Vagina (tissue), 2 donors: Measurements from ENCODE around the gene PPDPF.

Experiments
- POLR2A ChIP-seq, 2 donors: fragments of 450-650 bp; IDR thresholded peaks; one replicate each; pipeline ENCODE4 v1.6.1; 2017; ENCODE audit warnings: antibody characterized with exemption in 2 of 2, mild to moderate bottlenecking in 2 of 2, moderate library complexity in 2 of 2
- POLR2AphosphoS5 ChIP-seq, 2 donors: sonication (generic); formaldehyde crosslinking; IDR thresholded peaks; one replicate each; pipeline ENCODE4 v1.9.0; 2017; ENCODE audit warnings: antibody characterized with exemption in 2 of 2, mild to moderate bottlenecking in 2 of 2, low read depth in 1 of 2; ENCODE audit not compliant: insufficient read depth in 1 of 2

DNA sequence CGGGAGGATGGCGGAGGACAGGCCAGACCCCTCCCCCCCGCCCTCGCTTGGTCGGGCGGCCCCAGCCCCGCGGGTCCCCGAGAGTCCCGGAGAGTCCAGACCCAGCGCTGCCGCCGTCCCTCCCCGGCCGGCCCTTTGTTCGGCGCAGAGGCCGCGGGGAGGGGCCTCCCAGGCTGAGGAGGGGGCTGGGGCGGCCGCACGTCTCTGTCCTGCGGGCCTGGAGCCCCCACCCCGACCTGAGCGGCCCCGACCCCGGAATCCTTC lies 48.9 kb upstream of the PPDPF start:
- TF ChIP-seq POLR2AphosphoS5 (IDR thresholded peaks at IDR 0.05; ENCODE audit: insufficient read depth in 1 of 2, low read depth in 1 of 2) (no peak), POLR2A (IDR thresholded peaks at IDR 0.05) (no peak)
